GM19239 (cell line): ENCODE measurements around the gene FBF1.
"Not testable (repeated sequence)": the region's sequence is repeated elsewhere in the genome, so short reads cannot be mapped to it uniquely, and the experiment has no call there.

Experiments used
- DNase-seq: peaks from one replicate; pipeline ENCODE4 v3.0.0; 2011; ENCODE audit warnings: low spot score; ENCODE audit not compliant: insufficient read length
- FAIRE-seq: peaks from 2 replicates; lab custom pipeline; 2011; peaks lifted over from hg19 to GRCh38; lab: Jason Lieb, UNC

Gene FBF1

GRCh38 chr17:75940727-75941441 lies at the start of gene FBF1:
Gene FBF1, minus strand, starts transcription at chr17:75941042. Its CDS starts 2,893 bp downstream, at chr17:75938149.
- peak; percentile 91 for FAIRE-seq

GRCh38 chr17:75987041-75987440 lies 46.2 kb upstream of the FBF1 start:
- DNase-seq, result no peak
- FAIRE-seq, result no peak

More at GRCh38 chr17:75940727-75941441, at the start of gene FBF1:
- DNase-seq, result peak; percentile 98

GRCh38 chr17:75985986-75986385 lies 45.1 kb upstream of the FBF1 start:
- FAIRE-seq, result no peak

GRCh38 chr17:75983501-75984181 lies 42.8 kb upstream of the FBF1 start:
- no peak for FAIRE-seq
- DNase-seq, result no peak

More at GRCh38 chr17:75985986-75986385, 45.1 kb upstream of the FBF1 start:
- DNase-seq, result no peak

GRCh38 chr17:75981019-75981615 lies 40.3 kb upstream of the FBF1 start:
- DNase-seq (no peak), FAIRE-seq (no peak)

GRCh38 chr17:75980188-75981018 lies 39.6 kb upstream of the FBF1 start:
- no peak for DNase-seq
- no peak for FAIRE-seq

- DNase-seq, result no peak
- no peak for FAIRE-seq
Measured at GRCh38 chr17:75979705-75980187, 38.9 kb upstream of the FBF1 start.

GRCh38 chr17:75978938-75979704 lies 38.3 kb upstream of the FBF1 start, which contains the start of the genes ACOX1 and TEN1:
Gene ACOX1, minus strand, starts transcription at chr17:75979166. Its CDS starts 93 bp downstream, at chr17:75979073.
Gene TEN1, plus strand, starts transcription at chr17:75979240. Its CDS starts 6,953 bp downstream, at chr17:75986193.
- FAIRE-seq (peak; percentile 92), DNase-seq (peak; percentile 80)

GRCh38 chr17:75976175-75976848 lies 35.5 kb upstream of the FBF1 start:
- FAIRE-seq (no peak), DNase-seq (no peak)

- FAIRE-seq (no peak), DNase-seq (no peak)
Measured at GRCh38 chr17:75975757-75976174, 34.9 kb upstream of the FBF1 start.

GRCh38 chr17:75975187-75975586 lies 34.3 kb upstream of the FBF1 start:
- not testable (repeated sequence) for DNase-seq, FAIRE-seq

- DNase-seq (no peak), FAIRE-seq (no peak)
Measured at GRCh38 chr17:75970626-75971025, 29.8 kb upstream of the FBF1 start.

GRCh38 chr17:75970011-75970523 lies 29.2 kb upstream of the FBF1 start:
- DNase-seq (no peak), FAIRE-seq (no peak)

GRCh38 chr17:75969044-75969443 lies 28.2 kb upstream of the FBF1 start:
- DNase-seq, FAIRE-seq: not testable (repeated sequence)

- FAIRE-seq, result no peak
- no peak for DNase-seq
Measured at GRCh38 chr17:75965468-75965867, 24.6 kb upstream of the FBF1 start.

GRCh38 chr17:75959839-75960511 lies 19.1 kb upstream of the FBF1 start:
- FAIRE-seq (no peak), DNase-seq (no peak)

GRCh38 chr17:75959051-75959838 lies 18.4 kb upstream of the FBF1 start:
- FAIRE-seq (no peak), DNase-seq (no peak)
